NCI-H2171 treated with DMSO at 0.1 percent for 48 hours (cell line): ENCODE measurements around the gene ZIC1.

ENCODE experiments used
- DNase-seq: peaks from one replicate; lab custom pipeline; 2025; lab: John Stamatoyannopoulos, UW

The ZIC1 gene

GRCh38 chr3:147380387-147380951 lies 28.7 kb upstream of the ZIC1 start:
- no peak for DNase-seq

- no peak for DNase-seq
Measured at GRCh38 chr3:147380977-147381376, 28.2 kb upstream of the ZIC1 start.

GRCh38 chr3:147381596-147381995 lies 27.6 kb upstream of the ZIC1 start:
- no peak for DNase-seq

GRCh38 chr3:147383617-147384016 lies 25.5 kb upstream of the ZIC1 start:
- DNase-seq = no peak

- no peak for DNase-seq
Measured at GRCh38 chr3:147384210-147385058, 24.7 kb upstream of the ZIC1 start.

GRCh38 chr3:147385059-147386012 lies 23.8 kb upstream of the ZIC1 start:
- DNase-seq = no peak

GRCh38 chr3:147387291-147387884 lies 21.8 kb upstream of the ZIC1 start:
- DNase-seq = no peak

- no peak for DNase-seq
Measured at GRCh38 chr3:147387885-147388699, 21.1 kb upstream of the ZIC1 start.

GRCh38 chr3:147388700-147389580 lies 20.2 kb upstream of the ZIC1 start:
- no peak for DNase-seq

GRCh38 chr3:147389717-147390116 lies 19.4 kb upstream of the ZIC1 start:
- no peak for DNase-seq

GRCh38 chr3:147390589-147391569 lies 18.3 kb upstream of the ZIC1 start:
- no peak for DNase-seq

- DNase-seq = no peak
Measured at GRCh38 chr3:147391781-147392624, 17.2 kb upstream of the ZIC1 start.

GRCh38 chr3:147392625-147392946 lies 16.6 kb upstream of the ZIC1 start:
- no peak for DNase-seq

GRCh38 chr3:147393261-147393942 lies 15.8 kb upstream of the ZIC1 start:
- DNase-seq = no peak

GRCh38 chr3:147393943-147394883 lies 15.0 kb upstream of the ZIC1 start:
- DNase-seq = no peak

- no peak for DNase-seq
Measured at GRCh38 chr3:147394884-147395225, 14.3 kb upstream of the ZIC1 start.
